D721Med (cell line): ENCODE results near the gene DCLK2.

Source experiments
- DNase-seq: peaks from one replicate; pipeline ENCODE4 v3.0.0; 2011; ENCODE audit warnings: low spot score; ENCODE audit not compliant: insufficient read length
- FAIRE-seq: peaks from 2 replicates; lab custom pipeline; 2011; peaks lifted over from hg19 to GRCh38; lab: Jason Lieb, UNC
- CTCF ChIP-seq: IDR thresholded peaks from 2 replicates; pipeline ENCODE4 v1.5.1; 2012; ENCODE audit warnings: mild to moderate bottlenecking, control low read depth; ENCODE audit not compliant: insufficient read depth; ENCODE audit errors: missing control alignments

Gene DCLK2

GRCh38 chr4:150215601-150216000 lies 137.4 kb downstream of the DCLK2 start:
- DNase-seq, result no peak
- no peak for TF ChIP-seq CTCF
- FAIRE-seq, result no peak

- no peak for FAIRE-seq
- no peak for DNase-seq
- no peak for TF ChIP-seq CTCF
Measured at GRCh38 chr4:150216726-150217125, 138.5 kb downstream of the DCLK2 start.

GRCh38 chr4:150217192-150217591 lies 138.9 kb downstream of the DCLK2 start:
- peak; percentile 39 for TF ChIP-seq CTCF
- DNase-seq, result peak; percentile 17
- peak; percentile 66 for FAIRE-seq

- no peak for DNase-seq
- no peak for FAIRE-seq
- TF ChIP-seq CTCF, result no peak
Measured at GRCh38 chr4:150217808-150218207, 139.6 kb downstream of the DCLK2 start.

GRCh38 chr4:150218447-150218846 lies 140.2 kb downstream of the DCLK2 start:
- FAIRE-seq (no peak), DNase-seq (no peak)
- TF ChIP-seq CTCF, result no peak

GRCh38 chr4:150219841-150220240 lies 141.6 kb downstream of the DCLK2 start:
- no peak for TF ChIP-seq CTCF
- no peak for DNase-seq
- FAIRE-seq, result no peak

GRCh38 chr4:150224896-150225591 lies 146.8 kb downstream of the DCLK2 start:
- DNase-seq (no peak), FAIRE-seq (no peak)
- no peak for TF ChIP-seq CTCF
